Esophagus squamous epithelium (tissue), 5 donors: Measurements from ENCODE around the gene CNOT6. TPM values are rescaled to one million over a fixed set of nuclear protein-coding genes. Genes with fewer than 3 reads are reported as not detected.

Experiments used
- DNase-seq: peaks from one replicate; lab custom pipeline; 2025; lab: John Stamatoyannopoulos, UW
- H3K27ac ChIP-seq, 4 donors: fragments of 200-600 bp; sonication (generic); one replicate each; pipeline ENCODE4 v1.5.1; 2016 to 2019; ENCODE audit warnings: mild to moderate bottlenecking in 1 of 4
- H3K27me3 ChIP-seq, 4 donors: fragments of 200-600 bp; sonication (generic); 1 replicate in 3 of 4; 2 replicates in 1 of 4; pipeline versions ENCODE4 v1.5.1 to v1.6.0; 2017 to 2021; ENCODE audit warnings: antibody characterized with exemption in 1 of 4
- H3K36me3 ChIP-seq, 3 donors: fragments of 200-600 bp; sonication (generic); one replicate each; pipeline ENCODE4 v1.5.1; 2016 to 2019
- H3K4me1 ChIP-seq, 3 donors: fragments of 200-600 bp; sonication (generic); one replicate each; pipeline ENCODE4 v1.5.1; 2017 to 2019
- H3K4me3 ChIP-seq, 4 donors: fragments of 200-600 bp; sonication (generic); 1 replicate in 3 of 4; 2 replicates in 1 of 4; pipeline ENCODE4 v1.5.1; 2016 to 2019; ENCODE audit warnings: mild to moderate bottlenecking in 2 of 4, moderate library complexity in 1 of 4
- H3K9me3 ChIP-seq, 3 donors: fragments of 200-600 bp; sonication (generic); one replicate each; pipeline ENCODE4 v1.5.1; 2016 to 2019
- CTCF ChIP-seq, 6 experiments: fragments of 450-650 bp in 4 of 6; fragments of 200-600 bp in 2 of 6; sonication (generic) in 2 of 6; IDR thresholded peaks; one replicate each; pipeline ENCODE4 v1.5.1; 2016 to 2019; ENCODE audit warnings: antibody characterized with exemption in 6 of 6, mild to moderate bottlenecking in 4 of 6, moderate library complexity in 4 of 6
- POLR2A ChIP-seq, 4 donors: fragments of 450-650 bp; IDR thresholded peaks; one replicate each; pipeline ENCODE4 v1.6.1; 2017; ENCODE audit warnings: antibody characterized with exemption in 4 of 4, mild to moderate bottlenecking in 4 of 4, moderate library complexity in 3 of 4
- WGBS, 2 donors: methylation state at CpG; one replicate each; pipeline ENCODE4 v1.1.5; 2018; 5-methylcytosine and 5-hydroxymethylcytosine counted together
- intact Hi-C: fragments of 100-400 bp; cut with DNase I; formaldehyde crosslinking; loops from one replicate; pipeline ENCODE4 v1.15.0; 2022
- total RNA-seq, 4 donors: library from RNA; depleted of rRNA; stranded (reverse); fragments of >200 nt; gene quantifications; one replicate each; pipeline ENCODE4 v1.1.0, GENCODE V29; 2016
- donor health status: DM: yes; HTN: yes; CAD: no.

Gene CNOT6
- total RNA-seq, 4 donors from 2014 or later = 11.8 to 27.5 (median 16.5) TPM

DNA sequence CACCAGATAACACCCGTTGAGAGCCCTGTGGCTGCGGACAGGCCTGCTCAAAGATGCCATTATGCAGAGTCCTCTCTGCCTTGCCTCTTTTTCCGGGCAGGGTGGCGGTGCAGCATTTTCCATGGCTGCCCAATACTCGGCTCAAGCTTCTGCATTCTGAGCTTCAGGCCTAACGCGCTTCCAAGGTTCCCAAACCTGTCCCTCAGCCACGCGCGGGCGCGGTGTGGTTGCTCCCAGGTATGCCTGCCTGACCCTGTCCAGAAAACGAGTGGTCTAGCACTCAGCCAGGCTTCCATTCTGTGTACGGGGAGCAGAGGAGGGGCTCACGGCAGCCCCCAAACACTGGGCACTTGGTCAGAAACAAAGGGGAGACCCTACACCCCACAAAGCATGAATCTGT, 27.9 kb upstream of the CNOT6 start:
- Histone ChIP-seq H3K27ac (no peak overlapping the region), H3K9me3 (no peaks in the 10 kb centered on the region), H3K4me3 (no peak overlapping the region), H3K4me1 (peaks cover 0 to 16% (median 4%) of the 10 kb centered on the region in 3 donors), H3K27me3 (peaks cover 0 to 31% (median 0%) of the 10 kb centered on the region in 4 donors), H3K36me3 (no peaks in the 10 kb centered on the region)
- DNase-seq = no peak
- intact Hi-C loops = loop anchor here (10.0 kb wide), 2 partner anchors 142 to 172 kb away; partner anchors contain the start of gene MAPK9
- 79% methylated on average over 4 of the region's 15 CpGs; no CpG with 5 or more reads in 1 of the 2 donors for WGBS, 2 donors
- TF ChIP-seq CTCF (IDR thresholded peaks at IDR 0.05) (no peak), POLR2A (IDR thresholded peaks at IDR 0.05) (no peak)

DNA sequence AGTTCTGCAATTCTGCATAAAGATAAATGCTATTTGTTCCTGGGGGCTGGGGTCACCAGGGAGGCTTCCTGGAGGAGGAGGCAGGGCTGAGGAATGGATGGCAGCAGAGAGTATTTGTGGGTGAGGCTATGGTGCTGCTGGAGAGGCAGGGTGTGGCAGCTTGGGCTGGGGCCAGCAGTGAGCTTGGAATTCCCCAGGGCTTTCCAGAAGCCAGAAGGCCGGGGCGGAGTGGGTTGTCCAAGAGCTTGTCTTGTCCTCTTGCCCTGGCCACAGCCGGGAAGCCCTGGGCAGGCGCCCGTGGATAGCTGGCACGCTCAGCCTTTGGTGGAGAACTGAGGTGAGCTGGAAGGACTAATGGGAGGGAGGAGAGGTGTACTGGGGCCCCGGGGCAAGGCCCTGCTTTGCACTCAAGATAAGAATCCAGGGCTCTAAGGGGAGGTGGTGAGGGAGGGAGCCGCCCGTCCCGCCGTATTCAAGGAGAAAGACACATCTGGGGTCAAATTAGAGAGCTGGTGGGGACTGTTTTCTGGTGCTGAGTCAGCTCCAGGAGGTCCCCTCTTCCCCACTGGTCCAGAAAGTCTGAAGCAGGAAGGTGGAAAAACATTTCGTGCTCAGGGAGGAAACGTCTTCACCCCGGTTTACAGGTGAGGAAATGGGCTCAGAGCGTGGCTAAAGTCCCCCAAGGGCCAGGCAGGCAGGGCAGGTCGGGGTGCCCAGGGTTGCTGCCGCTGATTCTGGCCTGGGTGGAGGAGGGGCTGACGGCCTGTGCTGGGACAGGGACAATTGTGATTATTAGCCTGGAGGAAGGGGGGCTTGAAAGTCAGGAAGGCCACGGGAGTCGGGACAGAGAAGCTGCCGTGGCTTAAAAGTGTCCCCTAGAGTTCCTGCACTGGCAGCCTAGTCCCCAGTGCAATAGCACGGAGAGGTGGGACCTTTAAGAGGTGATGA, 26.9 kb upstream of the CNOT6 start:
- H3K4me1 ChIP-seq = peaks cover 0 to 16% (median 4%) of the 10 kb centered on the region in 3 donors
- TF ChIP-seq CTCF (IDR thresholded peaks at IDR 0.05) (no peak), POLR2A (IDR thresholded peaks at IDR 0.05) (no peak)
- no peak for DNase-seq
- no peak overlapping the region for H3K4me3 ChIP-seq
- H3K27me3 ChIP-seq = peaks cover 0 to 34% (median 0%) of the 10 kb centered on the region in 4 donors
- no peak overlapping the region for H3K27ac ChIP-seq
- no peaks in the 10 kb centered on the region for H3K36me3 ChIP-seq
- intact Hi-C loops = loop anchor here (10.0 kb wide), 2 partner anchors 143 to 173 kb away; partner anchors contain the start of gene MAPK9
- H3K9me3 ChIP-seq = no peaks in the 10 kb centered on the region
- WGBS, 2 donors = 32 to 47% methylated on average over 10 to 13 of the region's 22 CpGs

GRCh38 chr5:180467989-180468731, 26.0 kb upstream of the CNOT6 start:
- H3K4me3 ChIP-seq = no peak overlapping the region
- WGBS, 2 donors = 90 to 92% methylated on average over 7 to 11 of the region's 18 CpGs
- H3K27ac ChIP-seq = no peak overlapping the region
- H3K27me3 ChIP-seq = peaks cover 0 to 34% (median 0%) of the 10 kb centered on the region in 4 donors
- H3K36me3 ChIP-seq = no peaks in the 10 kb centered on the region
- peaks cover 0 to 16% (median 4%) of the 10 kb centered on the region in 3 donors for H3K4me1 ChIP-seq
- no peaks in the 10 kb centered on the region for H3K9me3 ChIP-seq
- intact Hi-C loops = loop anchor here (10.0 kb wide), 2 partner anchors 143 to 173 kb away; partner anchors contain the start of gene MAPK9
- TF ChIP-seq POLR2A (IDR thresholded peaks at IDR 0.05) (no peak), CTCF (IDR thresholded peaks at IDR 0.05) (no peak)
- no peak for DNase-seq

DNA sequence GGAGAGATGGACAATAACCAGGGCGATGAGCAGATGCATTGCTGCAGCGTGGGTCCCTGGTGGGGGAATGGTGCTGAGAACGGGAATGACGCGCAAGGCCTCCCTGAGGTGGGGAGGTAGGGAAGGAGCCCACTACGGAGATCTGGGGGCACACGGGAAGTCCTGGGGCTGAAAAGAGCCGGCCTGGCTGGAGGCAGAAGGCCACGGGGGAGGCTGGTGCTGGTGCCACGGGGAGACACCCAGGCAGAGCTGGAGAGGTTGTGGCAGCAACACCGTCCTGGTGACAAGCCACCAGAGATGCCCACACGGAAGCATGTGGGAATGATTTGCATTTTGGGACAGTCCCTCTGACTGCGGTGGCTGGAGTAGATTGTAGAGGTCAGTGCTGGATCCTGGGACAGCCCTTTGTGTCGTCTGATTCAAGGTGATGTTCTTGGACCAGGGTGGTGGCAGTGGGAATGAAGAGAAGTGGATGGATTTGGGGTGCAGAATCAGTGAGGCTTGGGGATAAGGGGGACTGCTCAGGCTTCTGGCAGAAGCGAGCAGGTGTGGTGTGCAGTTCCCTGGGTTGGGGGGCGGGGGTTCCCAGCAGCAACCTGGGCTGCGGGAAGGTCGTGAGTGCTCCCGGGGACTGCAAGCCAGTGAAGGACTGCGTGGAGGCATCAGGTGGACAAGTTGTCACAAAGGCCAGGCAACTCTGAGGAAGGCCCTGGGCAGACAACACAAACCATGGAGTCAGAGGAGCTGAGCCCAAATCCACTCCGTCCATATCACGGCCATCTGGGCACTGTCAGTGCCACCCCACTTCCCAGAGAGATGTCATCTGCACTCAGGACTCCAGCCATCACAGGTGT, 25.2 kb upstream of the CNOT6 start:
- Histone ChIP-seq H3K9me3 (no peaks in the 10 kb centered on the region), H3K27ac (no peak overlapping the region), H3K27me3 (peaks cover 0 to 28% (median 0%) of the 10 kb centered on the region in 4 donors), H3K4me1 (peaks cover 0 to 16% (median 4%) of the 10 kb centered on the region in 3 donors), H3K36me3 (no peaks in the 10 kb centered on the region), H3K4me3 (no peak overlapping the region)
- 81 to 83% methylated on average over 18 to 19 of the region's 22 CpGs for WGBS, 2 donors
- TF ChIP-seq CTCF (IDR thresholded peaks at IDR 0.05) (no peak), POLR2A (IDR thresholded peaks at IDR 0.05) (no peak)
- intact Hi-C loops = loop anchor here (10.0 kb wide), 2 partner anchors 144 to 174 kb away; partner anchors contain the start of gene MAPK9
- DNase-seq = no peak
